Endodermal cell (in vitro differentiated cells): ENCODE measurements around the gene DDX5. TPM values are rescaled to one million over a fixed set of nuclear protein-coding genes. Genes with fewer than 3 reads are reported as not detected.

ENCODE experiments used
- DNase-seq: peaks from one replicate; pipeline ENCODE4 v3.0.0-alpha.2; 2017
- H3K27ac ChIP-seq: 2 replicates; pipeline ENCODE4 v1.5.1; 2013; ENCODE audit warnings: mild to moderate bottlenecking, low read depth, low read length, moderate library complexity
- H3K27me3 ChIP-seq: 2 replicates; pipeline ENCODE4 v1.6.1; 2013; ENCODE audit warnings: mild to moderate bottlenecking, low read length, moderate library complexity; ENCODE audit not compliant: insufficient read depth, control insufficient read depth, poor library complexity, severe bottlenecking
- H3K36me3 ChIP-seq: 2 replicates; pipeline ENCODE4 v1.7.0; 2013; ENCODE audit warnings: mild to moderate bottlenecking, low read length, moderate library complexity; ENCODE audit not compliant: control insufficient read depth, insufficient read depth
- H3K4me1 ChIP-seq: one replicate; pipeline ENCODE4 v1.7.0; 2013; ENCODE audit warnings: low read length; ENCODE audit not compliant: control insufficient read depth, insufficient read depth
- H3K4me3 ChIP-seq: 2 replicates; pipeline ENCODE4 v1.5.1; 2013; ENCODE audit warnings: mild to moderate bottlenecking, low read length, moderate library complexity
- H3K9ac ChIP-seq: 2 replicates; pipeline ENCODE4 v1.6.1; 2013; ENCODE audit warnings: mild to moderate bottlenecking, low read length, moderate library complexity; ENCODE audit not compliant: poor library complexity, severe bottlenecking; ENCODE audit errors: extremely low read depth
- H3K9me3 ChIP-seq: 2 replicates; pipeline ENCODE4 v1.6.1; 2013; ENCODE audit warnings: mild to moderate bottlenecking, low read length, moderate library complexity; ENCODE audit not compliant: control insufficient read depth
- H3K27ac Mint-ChIP-seq: 2 replicates; pipeline ENCODE4 v1.8.0; 2020; ENCODE audit warnings: mixed read lengths
- H3K27me3 Mint-ChIP-seq: 2 replicates; pipeline ENCODE4 v1.8.0; 2021; ENCODE audit warnings: mild to moderate bottlenecking, mixed read lengths; ENCODE audit not compliant: insufficient read depth
- H3K36me3 Mint-ChIP-seq: 2 replicates; pipeline ENCODE4 v1.8.0; 2020; ENCODE audit warnings: low read depth, mixed read lengths
- H3K4me1 Mint-ChIP-seq: 2 replicates; pipeline ENCODE4 v1.8.0; 2020; ENCODE audit warnings: mixed read lengths
- H3K4me3 Mint-ChIP-seq: 2 replicates; pipeline ENCODE4 v1.8.0; 2020; ENCODE audit warnings: mild to moderate bottlenecking, moderate library complexity, mixed read lengths
- H3K9me3 Mint-ChIP-seq: 2 replicates; pipeline ENCODE4 v1.8.0; 2020; ENCODE audit warnings: mild to moderate bottlenecking, mixed read lengths
- WGBS, 2 experiments: methylation state at CpG; one replicate each; pipeline versions ENCODE4 v1.1.5 to v1.1.7; 2013; ENCODE audit warnings: missing lambda C conversion rate in 2 of 2, mixed read lengths in 1 of 2; ENCODE audit not compliant: insufficient coverage in 1 of 2, insufficient read length in 1 of 2; 5-methylcytosine and 5-hydroxymethylcytosine counted together
- total RNA-seq, 2 donors: library from RNA; stranded (reverse); fragmentation: NEBNext Ultra II Directional in 1 of 2; extraction: Animal tissue kit (Norgen Biotek cat#: 25700) in 1 of 2; gene quantifications; 2 replicates in 1 of 2; 3 replicates in 1 of 2; pipeline ENCODE4 v1.2.1, GENCODE V29; 2021
- TF ChIP-seq, protein P1 (sequence below): fragments of 200-600 bp; sonication (generic); conservative IDR thresholded peaks from 2 replicates; pipeline ENCODE4 v1.5.0; 2021; ENCODE audit warnings: antibody characterized with exemption, mild to moderate bottlenecking

Gene DDX5
- total RNA-seq, 2 donors from 2014 or later, result 687 to 894 TPM

GRCh38 chr17:64459284-64459747 lies 46.8 kb downstream of the DDX5 start:
- Mint-ChIP-seq H3K27me3 (no peaks in the 10 kb centered on the region), H3K27ac (no peak overlapping the region), H3K36me3 (no peaks in the 10 kb centered on the region), H3K4me1 (no peaks in the 10 kb centered on the region), H3K4me3 (no peak overlapping the region), H3K9me3 (no peaks in the 10 kb centered on the region)
- TF ChIP-seq, protein P1, sequence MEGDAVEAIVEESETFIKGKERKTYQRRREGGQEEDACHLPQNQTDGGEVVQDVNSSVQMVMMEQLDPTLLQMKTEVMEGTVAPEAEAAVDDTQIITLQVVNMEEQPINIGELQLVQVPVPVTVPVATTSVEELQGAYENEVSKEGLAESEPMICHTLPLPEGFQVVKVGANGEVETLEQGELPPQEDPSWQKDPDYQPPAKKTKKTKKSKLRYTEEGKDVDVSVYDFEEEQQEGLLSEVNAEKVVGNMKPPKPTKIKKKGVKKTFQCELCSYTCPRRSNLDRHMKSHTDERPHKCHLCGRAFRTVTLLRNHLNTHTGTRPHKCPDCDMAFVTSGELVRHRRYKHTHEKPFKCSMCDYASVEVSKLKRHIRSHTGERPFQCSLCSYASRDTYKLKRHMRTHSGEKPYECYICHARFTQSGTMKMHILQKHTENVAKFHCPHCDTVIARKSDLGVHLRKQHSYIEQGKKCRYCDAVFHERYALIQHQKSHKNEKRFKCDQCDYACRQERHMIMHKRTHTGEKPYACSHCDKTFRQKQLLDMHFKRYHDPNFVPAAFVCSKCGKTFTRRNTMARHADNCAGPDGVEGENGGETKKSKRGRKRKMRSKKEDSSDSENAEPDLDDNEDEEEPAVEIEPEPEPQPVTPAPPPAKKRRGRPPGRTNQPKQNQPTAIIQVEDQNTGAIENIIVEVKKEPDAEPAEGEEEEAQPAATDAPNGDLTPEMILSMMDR, result no peak
- no peak for DNase-seq
- no peaks in the 10 kb centered on the region for H3K36me3 ChIP-seq
- H3K9ac ChIP-seq, result no peak overlapping the region
- H3K4me1 ChIP-seq, result no peaks in the 10 kb centered on the region
- H3K9me3 ChIP-seq, result no peaks in the 10 kb centered on the region
- H3K27ac ChIP-seq, result no peak overlapping the region
- H3K27me3 ChIP-seq, result no peaks in the 10 kb centered on the region
- 94 to 95% methylated on average over 6 of the region's 6 CpGs for WGBS, 2 experiments
- H3K4me3 ChIP-seq, result no peak overlapping the region

GRCh38 chr17:64458756-64459155 lies 47.3 kb downstream of the DDX5 start:
- Mint-ChIP-seq H3K27ac (no peak overlapping the region), H3K27me3 (no peaks in the 10 kb centered on the region), H3K9me3 (no peaks in the 10 kb centered on the region), H3K4me3 (no peak overlapping the region), H3K4me1 (no peaks in the 10 kb centered on the region), H3K36me3 (no peaks in the 10 kb centered on the region)
- Histone ChIP-seq H3K36me3 (no peaks in the 10 kb centered on the region), H3K9ac (no peak overlapping the region), H3K27me3 (no peaks in the 10 kb centered on the region), H3K4me3 (no peak overlapping the region), H3K9me3 (no peaks in the 10 kb centered on the region), H3K4me1 (no peaks in the 10 kb centered on the region), H3K27ac (no peak overlapping the region)
- TF ChIP-seq, protein P1, result no peak
- WGBS, 2 experiments, result 84 to 93% methylated on average over 6 to 8 of the region's 8 CpGs
- no peak for DNase-seq

GRCh38 chr17:64457156-64457555 lies 48.9 kb downstream of the DDX5 start:
- no peaks in the 10 kb centered on the region for H3K27me3 ChIP-seq
- H3K9me3 ChIP-seq, result no peaks in the 10 kb centered on the region
- Mint-ChIP-seq H3K27me3 (no peaks in the 10 kb centered on the region), H3K4me1 (no peaks in the 10 kb centered on the region), H3K4me3 (no peak overlapping the region), H3K27ac (no peak overlapping the region), H3K36me3 (no peaks in the 10 kb centered on the region), H3K9me3 (no peaks in the 10 kb centered on the region)
- H3K36me3 ChIP-seq, result no peaks in the 10 kb centered on the region
- H3K4me1 ChIP-seq, result no peaks in the 10 kb centered on the region
- no peak for DNase-seq
- TF ChIP-seq, protein P1, result no peak
- no peak overlapping the region for H3K27ac ChIP-seq
- WGBS, 2 experiments, result 91 to 92% methylated on average over 7 of the region's 7 CpGs
- H3K4me3 ChIP-seq, result no peak overlapping the region
- no peak overlapping the region for H3K9ac ChIP-seq
